Tibial nerve (tissue), 4 donors: ENCODE measurements around the gene NRDE2. TPM values are rescaled to one million over a fixed set of nuclear protein-coding genes. Genes with fewer than 3 reads are reported as not detected.

Experiments
- DNase-seq, 2 donors: peaks; one replicate each; pipeline ENCODE4 v3.0.0-alpha.2; 2019; ENCODE audit warnings: low spot score in 2 of 2
- H3K27ac ChIP-seq, 4 donors: fragments of 200-600 bp; sonication (generic) in 3 of 4; one replicate each; pipeline ENCODE4 v1.5.1; 2017 to 2019; ENCODE audit warnings: mild to moderate bottlenecking in 1 of 4
- H3K27me3 ChIP-seq, 2 donors: fragments of 200-600 bp; sonication (generic) in 1 of 2; one replicate each; pipeline versions ENCODE4 v1.5.1 to v1.6.0; 2017 to 2019
- H3K36me3 ChIP-seq, 3 donors: fragments of 200-600 bp; sonication (generic); one replicate each; pipeline ENCODE4 v1.5.1; 2018 to 2019
- H3K4me1 ChIP-seq, 4 donors: fragments of 200-600 bp; sonication (generic) in 3 of 4; one replicate each; pipeline ENCODE4 v1.5.1; 2017 to 2019
- H3K4me3 ChIP-seq, 4 donors: fragments of 200-600 bp; sonication (generic) in 3 of 4; one replicate each; pipeline ENCODE4 v1.5.1; 2017 to 2019; ENCODE audit warnings: mild to moderate bottlenecking in 1 of 4, moderate library complexity in 1 of 4
- H3K9me3 ChIP-seq, 4 donors: fragments of 200-600 bp; sonication (generic) in 3 of 4; one replicate each; pipeline ENCODE4 v1.5.1; 2017 to 2019
- CTCF ChIP-seq, 5 experiments: fragments of 200-600 bp in 3 of 5; fragments of 450-650 bp in 2 of 5; sonication (generic) in 3 of 5; IDR thresholded peaks; one replicate each; pipeline ENCODE4 v1.5.1; 2016 to 2019; ENCODE audit warnings: antibody characterized with exemption in 5 of 5, mild to moderate bottlenecking in 3 of 5, moderate library complexity in 2 of 5
- EP300 ChIP-seq, 2 donors: sonication (generic); formaldehyde crosslinking; IDR thresholded peaks; one replicate each; pipeline ENCODE4 v1.6.1; 2017; ENCODE audit warnings: antibody characterized with exemption in 2 of 2, mild to moderate bottlenecking in 1 of 2
- POLR2A ChIP-seq, 2 donors: fragments of 450-650 bp; IDR thresholded peaks; one replicate each; pipeline ENCODE4 v1.6.1; 2017; ENCODE audit warnings: antibody characterized with exemption in 2 of 2, mild to moderate bottlenecking in 2 of 2, moderate library complexity in 2 of 2
- WGBS, 2 donors: methylation state at CpG; one replicate each; pipeline ENCODE4 v1.1.5; 2018; 5-methylcytosine and 5-hydroxymethylcytosine counted together
- total RNA-seq, 4 donors: library from RNA; depleted of rRNA; stranded (reverse); fragments of >200 nt; gene quantifications; one replicate each; pipeline ENCODE4 v1.1.0, GENCODE V29; 2016

Gene NRDE2
- total RNA-seq, 4 donors from 2014 or later: 15.7 to 18.9 (median 17.2) TPM

- WGBS, 2 donors: 81 to 84% methylated on average over 4 of the region's 4 CpGs
- H3K27ac ChIP-seq: no peak overlapping the region
- no peaks in the 10 kb centered on the region for H3K36me3 ChIP-seq
- TF ChIP-seq POLR2A (IDR thresholded peaks at IDR 0.05): no peak
- no peak for TF ChIP-seq CTCF (IDR thresholded peaks at IDR 0.05)
- no peak for TF ChIP-seq EP300 (IDR thresholded peaks at IDR 0.05)
- H3K9me3 ChIP-seq: no peaks in the 10 kb centered on the region
- peaks cover 0 to 6% (median 0%) of the 10 kb centered on the region in 4 donors for H3K4me1 ChIP-seq
- H3K4me3 ChIP-seq: no peak overlapping the region
- no peak for DNase-seq
- H3K27me3 ChIP-seq: no peaks in the 10 kb centered on the region
These were observed 44.2 kb upstream of the NRDE2 start for GRCh38 chr14:90375934-90376333.

- TF ChIP-seq POLR2A (IDR thresholded peaks at IDR 0.05): no peak
- TF ChIP-seq EP300 (IDR thresholded peaks at IDR 0.05): no peak
- TF ChIP-seq CTCF (IDR thresholded peaks at IDR 0.05): no peak
- H3K4me3 ChIP-seq: no peak overlapping the region
- no peaks in the 10 kb centered on the region for H3K9me3 ChIP-seq
- WGBS, 2 donors: 86 to 92% methylated on average over 4 of the region's 4 CpGs
- no peak overlapping the region for H3K27ac ChIP-seq
- no peak for DNase-seq
- H3K27me3 ChIP-seq: no peaks in the 10 kb centered on the region
- H3K4me1 ChIP-seq: no peaks in the 10 kb centered on the region
- H3K36me3 ChIP-seq: no peaks in the 10 kb centered on the region
These were observed 43.1 kb upstream of the NRDE2 start for GRCh38 chr14:90374813-90375212.

GRCh38 chr14:90373887-90374286, 42.1 kb upstream of the NRDE2 start:
- Histone ChIP-seq H3K27ac (no peak overlapping the region), H3K27me3 (no peaks in the 10 kb centered on the region), H3K9me3 (no peaks in the 10 kb centered on the region), H3K4me3 (no peak overlapping the region), H3K4me1 (no peaks in the 10 kb centered on the region), H3K36me3 (no peaks in the 10 kb centered on the region)
- 90 to 93% methylated on average over 6 of the region's 6 CpGs for WGBS, 2 donors
- no peak for TF ChIP-seq EP300 (IDR thresholded peaks at IDR 0.05)
- TF ChIP-seq POLR2A (IDR thresholded peaks at IDR 0.05): no peak
- no peak for TF ChIP-seq CTCF (IDR thresholded peaks at IDR 0.05)
- no peak for DNase-seq

GRCh38 chr14:90368946-90369721, 37.4 kb upstream of the NRDE2 start:
- Histone ChIP-seq H3K27ac (no peak overlapping the region), H3K4me1 (no peaks in the 10 kb centered on the region), H3K36me3 (no peaks in the 10 kb centered on the region), H3K27me3 (no peaks in the 10 kb centered on the region), H3K9me3 (no peaks in the 10 kb centered on the region), H3K4me3 (no peak overlapping the region)
- TF ChIP-seq POLR2A (IDR thresholded peaks at IDR 0.05): no peak
- TF ChIP-seq CTCF (IDR thresholded peaks at IDR 0.05): no peak
- no peak for TF ChIP-seq EP300 (IDR thresholded peaks at IDR 0.05)
- 53 to 54% methylated on average over 1 of the region's 1 CpG for WGBS, 2 donors
- DNase-seq: no peak

GRCh38 chr14:90362558-90362896, 30.8 kb upstream of the NRDE2 start:
- TF ChIP-seq CTCF (IDR thresholded peaks at IDR 0.05): no peak
- no peak for TF ChIP-seq EP300 (IDR thresholded peaks at IDR 0.05)
- no peak for TF ChIP-seq POLR2A (IDR thresholded peaks at IDR 0.05)
- Histone ChIP-seq H3K4me3 (no peak overlapping the region), H3K27me3 (peaks cover 0 to 7% of the 10 kb centered on the region in 2 donors), H3K4me1 (no peaks in the 10 kb centered on the region), H3K27ac (no peak overlapping the region), H3K36me3 (no peaks in the 10 kb centered on the region), H3K9me3 (no peaks in the 10 kb centered on the region)
- WGBS, 2 donors: 87 to 88% methylated on average over 4 of the region's 4 CpGs
- no peak for DNase-seq
